Gastrocnemius medialis (tissue), 4 donors: ENCODE results near the gene NIPSNAP3A. TPM values are rescaled to one million over a fixed set of nuclear protein-coding genes. Genes with fewer than 3 reads are reported as not detected.
A peak's percentile ranks its signal among the peaks of the same experiment; 100 is the strongest.

ENCODE experiments used
- ATAC-seq, 2 donors: fragments of 150-250 bp; one replicate each; pipeline ENCODE4 v1.9.1; 2016
- DNase-seq, 2 donors: peaks; one replicate each; pipeline ENCODE4 v3.0.0-alpha.2; 2019
- H3K27ac ChIP-seq, 4 donors: fragments of 200-600 bp; sonication (generic); 1 replicate in 1 of 4; 2 replicates in 3 of 4; pipeline ENCODE4 v1.5.1; 2016 to 2018; ENCODE audit warnings: mild to moderate bottlenecking in 2 of 4, moderate library complexity in 1 of 4
- H3K27me3 ChIP-seq, 3 donors: fragments of 200-600 bp; sonication (generic) in 2 of 3; 1 replicate in 1 of 3; 2 replicates in 2 of 3; pipeline versions ENCODE4 v1.5.1 to v1.6.0; 2016 to 2019; ENCODE audit warnings: mild to moderate bottlenecking in 1 of 3, moderate library complexity in 1 of 3
- H3K36me3 ChIP-seq, 2 donors: fragments of 200-600 bp; sonication (generic) in 1 of 2; one replicate each; pipeline ENCODE4 v1.5.1; 2017 to 2018
- H3K4me1 ChIP-seq, 2 donors: fragments of 200-600 bp; sonication (generic) in 1 of 2; one replicate each; pipeline ENCODE4 v1.5.1; 2016 to 2017; ENCODE audit warnings: mild to moderate bottlenecking in 2 of 2
- H3K4me3 ChIP-seq, 4 donors: fragments of 200-600 bp; sonication (generic) in 3 of 4; 1 replicate in 1 of 4; 2 replicates in 3 of 4; pipeline ENCODE4 v1.5.1; 2016 to 2019; ENCODE audit warnings: mild to moderate bottlenecking in 2 of 4
- H3K9me3 ChIP-seq, 3 donors: fragments of 200-600 bp; sonication (generic) in 2 of 3; 1 replicate in 1 of 3; 2 replicates in 2 of 3; pipeline ENCODE4 v1.5.1; 2016 to 2019
- POLR2A ChIP-seq, 2 donors: fragments of 450-650 bp; IDR thresholded peaks; one replicate each; pipeline ENCODE4 v1.6.1; 2017; ENCODE audit warnings: antibody characterized with exemption in 2 of 2, mild to moderate bottlenecking in 2 of 2, moderate library complexity in 2 of 2
- in situ Hi-C, 4 donors: fragments of 200-750 bp; cut with MboI; loops; one replicate each; pipeline versions ENCODE4 v1.15.0 to v1.8.0; 2017; ENCODE audit warnings: low sequenced_read_pairs in 4 of 4
- intact Hi-C: fragments of 100-400 bp; cut with DNase I; formaldehyde crosslinking; loops from one replicate; pipeline ENCODE4 v1.15.1; 2023; ENCODE audit warnings: low total_unique reads
- total RNA-seq, 4 donors: library from RNA; depleted of rRNA; stranded (reverse); fragments of >200 nt; gene quantifications; one replicate each; pipeline versions ENCODE4 v1.1.0 to v1.2.3, GENCODE V29; 2016
- TF ChIP-seq, protein P1 (sequence below), 5 experiments: fragments of 450-650 bp in 3 of 5; fragments of 200-600 bp in 2 of 5; sonication (generic) in 2 of 5; IDR thresholded peaks in 4 of 5; conservative IDR thresholded peaks in 1 of 5; 1 replicate in 4 of 5; 2 replicates in 1 of 5; pipeline ENCODE4 v1.5.1; 2016 to 2019; ENCODE audit warnings: antibody characterized with exemption in 5 of 5, mild to moderate bottlenecking in 3 of 5, moderate library complexity in 3 of 5

NIPSNAP3A gene
- total RNA-seq, 4 donors from 2014 or later, result 5.9 to 17.2 (median 6.9) TPM

DNA sequence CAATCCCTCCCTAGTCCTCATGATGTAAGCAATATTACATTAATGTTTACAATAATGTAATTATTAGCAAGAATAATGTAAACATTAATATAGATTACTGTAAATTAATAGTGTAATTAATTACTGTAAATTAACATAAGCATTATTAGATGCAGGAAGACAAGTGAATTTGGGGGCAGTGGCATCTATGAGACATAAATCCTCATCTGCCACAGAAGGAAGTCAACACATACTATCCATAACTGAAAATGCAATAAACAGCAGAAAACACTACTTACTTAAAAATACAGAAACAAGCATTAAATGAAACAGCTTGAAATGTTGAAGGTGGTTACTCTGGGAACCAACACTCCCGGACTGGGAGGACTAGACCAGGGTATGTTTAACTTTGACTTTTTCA, 685 bp upstream of the NIPSNAP3A start:
- TF ChIP-seq, protein P1, sequence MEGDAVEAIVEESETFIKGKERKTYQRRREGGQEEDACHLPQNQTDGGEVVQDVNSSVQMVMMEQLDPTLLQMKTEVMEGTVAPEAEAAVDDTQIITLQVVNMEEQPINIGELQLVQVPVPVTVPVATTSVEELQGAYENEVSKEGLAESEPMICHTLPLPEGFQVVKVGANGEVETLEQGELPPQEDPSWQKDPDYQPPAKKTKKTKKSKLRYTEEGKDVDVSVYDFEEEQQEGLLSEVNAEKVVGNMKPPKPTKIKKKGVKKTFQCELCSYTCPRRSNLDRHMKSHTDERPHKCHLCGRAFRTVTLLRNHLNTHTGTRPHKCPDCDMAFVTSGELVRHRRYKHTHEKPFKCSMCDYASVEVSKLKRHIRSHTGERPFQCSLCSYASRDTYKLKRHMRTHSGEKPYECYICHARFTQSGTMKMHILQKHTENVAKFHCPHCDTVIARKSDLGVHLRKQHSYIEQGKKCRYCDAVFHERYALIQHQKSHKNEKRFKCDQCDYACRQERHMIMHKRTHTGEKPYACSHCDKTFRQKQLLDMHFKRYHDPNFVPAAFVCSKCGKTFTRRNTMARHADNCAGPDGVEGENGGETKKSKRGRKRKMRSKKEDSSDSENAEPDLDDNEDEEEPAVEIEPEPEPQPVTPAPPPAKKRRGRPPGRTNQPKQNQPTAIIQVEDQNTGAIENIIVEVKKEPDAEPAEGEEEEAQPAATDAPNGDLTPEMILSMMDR (IDR thresholded peaks at IDR 0.05 in 4 of 5, conservative IDR thresholded peaks at IDR 0.05 in 1 of 5), result no peak
- no peak for TF ChIP-seq POLR2A (IDR thresholded peaks at IDR 0.05)
- Histone ChIP-seq H3K27ac (peak overlapping the region; percentile 84 to 95 (median 90)), H3K27me3 (no peaks in the 10 kb centered on the region), H3K9me3 (no peaks in the 10 kb centered on the region), H3K4me3 (peak overlapping the region; percentile 70 to 84 (median 78)), H3K4me1 (peaks cover 8 to 10% of the 10 kb centered on the region in 2 donors), H3K36me3 (peaks cover 0 to 6% of the 10 kb centered on the region in 2 donors)
- no peak for DNase-seq
- ATAC-seq, result no peak
- in situ Hi-C loops (no loop called here), intact Hi-C loops (loop anchor here (5.0 kb wide), 2 partner anchors 496 to 654 kb away; partner anchors contain the start of genes SLC44A1 and SMC2)

DNA sequence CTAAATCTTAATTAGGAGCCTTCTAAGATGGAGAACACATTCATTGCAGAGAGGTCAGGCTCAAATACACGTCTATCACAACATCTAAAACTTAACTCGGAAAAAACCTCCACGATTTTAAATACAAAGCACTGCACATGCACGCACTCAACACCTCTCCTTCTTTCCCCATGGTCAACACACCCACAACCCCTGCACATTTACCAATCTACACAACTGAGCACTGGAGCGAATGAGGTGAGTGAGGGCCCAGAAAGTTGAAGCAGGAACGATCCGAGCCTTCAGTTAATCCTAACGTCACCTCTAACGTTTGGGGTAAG, 278 bp upstream of the NIPSNAP3A start:
- in situ Hi-C loops (no loop called here), intact Hi-C loops (loop anchor here (5.0 kb wide), 2 partner anchors 495 to 655 kb away; partner anchors contain the start of genes SLC44A1 and SMC2)
- no peaks in the 10 kb centered on the region for H3K27me3 ChIP-seq
- DNase-seq (no peak), ATAC-seq (peak; percentile 29 to 42)
- peak overlapping the region; percentile 70 to 84 (median 78) for H3K4me3 ChIP-seq
- H3K4me1 ChIP-seq, result peaks cover 8 to 10% of the 10 kb centered on the region in 2 donors
- peaks cover 0 to 10% of the 10 kb centered on the region in 2 donors for H3K36me3 ChIP-seq
- TF ChIP-seq, protein P1 (IDR thresholded peaks at IDR 0.05 in 4 of 5, conservative IDR thresholded peaks at IDR 0.05 in 1 of 5), result no peak
- TF ChIP-seq POLR2A (IDR thresholded peaks at IDR 0.05), result no peak
- peak overlapping the region; percentile 84 to 95 (median 90) for H3K27ac ChIP-seq
- H3K9me3 ChIP-seq, result no peaks in the 10 kb centered on the region

DNA sequence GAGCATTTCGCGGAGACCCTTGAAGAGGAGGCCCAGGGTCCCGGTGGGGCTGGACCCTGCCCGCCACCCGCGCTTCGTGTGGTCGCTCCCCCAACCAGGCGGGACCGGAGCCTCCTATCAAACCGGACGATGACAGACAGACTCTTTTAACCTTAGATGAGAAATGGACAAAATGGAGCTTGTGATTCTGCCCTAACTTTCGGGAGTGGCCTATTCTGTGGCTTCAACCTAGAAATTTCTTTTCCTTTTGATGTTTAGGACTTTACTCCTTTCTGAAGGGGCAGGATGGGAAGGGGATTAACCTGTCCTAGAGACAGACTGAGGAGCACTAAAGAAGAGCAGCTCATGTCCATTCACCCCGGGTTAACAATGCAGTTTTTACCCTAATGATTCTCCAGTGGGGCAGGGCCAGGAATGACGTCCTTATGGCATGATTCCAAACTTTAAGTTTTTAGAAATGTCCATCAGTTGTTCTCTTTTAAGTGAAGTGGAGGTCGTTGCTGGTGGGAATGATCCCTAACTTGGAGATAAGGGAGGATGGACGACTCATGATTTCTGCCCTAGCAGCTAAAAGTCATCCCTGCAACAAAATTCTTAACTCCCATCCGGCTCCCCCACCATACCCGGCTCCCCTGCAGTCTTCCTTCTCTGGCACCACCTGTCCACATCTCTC, 1.0 kb downstream of the NIPSNAP3A start:
- in situ Hi-C loops, result no loop called here
- H3K27ac ChIP-seq, result peak overlapping the region; percentile 84 to 95 (median 90)
- intact Hi-C loops, result loop anchor here (5.0 kb wide), 2 partner anchors 494 to 656 kb away; partner anchors contain the start of genes SLC44A1 and SMC2
- H3K27me3 ChIP-seq, result no peaks in the 10 kb centered on the region
- H3K36me3 ChIP-seq, result peaks cover 0 to 15% of the 10 kb centered on the region in 2 donors
- no peak for TF ChIP-seq POLR2A (IDR thresholded peaks at IDR 0.05)
- TF ChIP-seq, protein P1 (IDR thresholded peaks at IDR 0.05 in 4 of 5, conservative IDR thresholded peaks at IDR 0.05 in 1 of 5), result no peak
- no peak for DNase-seq
- H3K9me3 ChIP-seq, result no peaks in the 10 kb centered on the region
- peak; percentile 9 to 27 for ATAC-seq
- H3K4me1 ChIP-seq, result peaks cover 8 to 10% of the 10 kb centered on the region in 2 donors
- H3K4me3 ChIP-seq, result peak overlapping the region; percentile 70 to 84 (median 78)

DNA sequence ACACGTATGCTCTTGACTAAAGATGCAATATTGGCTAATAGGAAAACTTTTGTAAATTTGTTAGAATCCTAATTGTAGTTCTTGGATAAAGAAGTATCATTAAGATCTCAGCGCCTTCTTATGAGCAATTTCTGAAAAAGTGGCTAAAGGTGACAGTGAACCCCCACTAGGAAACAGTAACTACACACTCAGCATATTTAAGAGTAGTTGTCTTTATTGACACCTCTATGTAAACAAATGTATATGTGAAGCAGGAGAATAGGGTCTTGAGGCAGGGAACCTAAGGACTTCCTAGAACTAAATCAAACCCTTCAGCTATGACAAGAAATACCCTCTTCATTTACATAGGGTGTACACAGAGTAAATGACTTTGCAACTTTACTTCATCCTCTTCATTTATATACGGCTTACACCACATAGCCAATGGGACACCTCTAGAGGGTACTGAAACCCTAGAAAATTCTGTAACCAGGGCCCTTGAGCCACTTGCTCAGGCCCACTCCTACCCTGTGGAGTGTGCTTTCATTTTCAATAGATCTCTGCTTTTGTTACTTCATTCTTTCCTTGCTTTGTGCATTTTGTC, 2.8 kb downstream of the NIPSNAP3A start:
- in situ Hi-C loops, result no loop called here
- no peak for ATAC-seq
- H3K9me3 ChIP-seq, result no peaks in the 10 kb centered on the region

More for the DNA sequence above, 2.8 kb downstream of the NIPSNAP3A start:
- Histone ChIP-seq H3K4me3 (no peak overlapping the region), H3K4me1 (peaks cover 8 to 10% of the 10 kb centered on the region in 2 donors), H3K27me3 (no peaks in the 10 kb centered on the region), H3K27ac (no peak overlapping the region), H3K36me3 (peaks cover 0 to 15% of the 10 kb centered on the region in 2 donors)
- DNase-seq, result no peak
- TF ChIP-seq, protein P1 (IDR thresholded peaks at IDR 0.05 in 4 of 5, conservative IDR thresholded peaks at IDR 0.05 in 1 of 5), result no peak
- no peak for TF ChIP-seq POLR2A (IDR thresholded peaks at IDR 0.05)
- intact Hi-C loops, result no loop called here
